ENCODE measurements around the gene CTDSPL2. TPM values are rescaled to one million over a fixed set of nuclear protein-coding genes. Genes with fewer than 3 reads are reported as not detected.

CTDSPL2 gene
- total RNA-seq, 4 donors from 2014 or later, result 52.0 to 84.8 (median 62.8) TPM

DNA sequence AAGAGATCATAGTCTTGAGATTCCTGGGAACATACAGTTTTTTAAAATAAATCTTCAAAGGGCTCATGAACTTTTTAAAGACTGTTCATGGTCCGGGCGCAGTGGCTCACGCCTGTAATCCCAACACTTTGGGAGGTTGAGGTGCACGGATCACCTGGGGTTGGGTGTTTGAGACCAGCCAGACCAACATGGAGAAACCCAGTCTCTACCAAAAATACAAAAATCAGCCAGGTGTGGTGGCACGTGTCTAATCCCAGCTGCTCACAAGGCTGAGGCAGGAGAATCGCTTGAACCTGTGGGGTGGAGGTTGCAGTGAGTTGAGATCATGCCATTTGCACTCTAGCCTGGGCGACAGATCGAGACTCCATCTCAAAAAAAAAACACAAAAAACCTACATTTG is 68.1 kb downstream of the CTDSPL2 start:
- no peak for TF ChIP-seq POLR2AphosphoS5 (IDR thresholded peaks at IDR 0.05)
- TF ChIP-seq, protein P1, sequence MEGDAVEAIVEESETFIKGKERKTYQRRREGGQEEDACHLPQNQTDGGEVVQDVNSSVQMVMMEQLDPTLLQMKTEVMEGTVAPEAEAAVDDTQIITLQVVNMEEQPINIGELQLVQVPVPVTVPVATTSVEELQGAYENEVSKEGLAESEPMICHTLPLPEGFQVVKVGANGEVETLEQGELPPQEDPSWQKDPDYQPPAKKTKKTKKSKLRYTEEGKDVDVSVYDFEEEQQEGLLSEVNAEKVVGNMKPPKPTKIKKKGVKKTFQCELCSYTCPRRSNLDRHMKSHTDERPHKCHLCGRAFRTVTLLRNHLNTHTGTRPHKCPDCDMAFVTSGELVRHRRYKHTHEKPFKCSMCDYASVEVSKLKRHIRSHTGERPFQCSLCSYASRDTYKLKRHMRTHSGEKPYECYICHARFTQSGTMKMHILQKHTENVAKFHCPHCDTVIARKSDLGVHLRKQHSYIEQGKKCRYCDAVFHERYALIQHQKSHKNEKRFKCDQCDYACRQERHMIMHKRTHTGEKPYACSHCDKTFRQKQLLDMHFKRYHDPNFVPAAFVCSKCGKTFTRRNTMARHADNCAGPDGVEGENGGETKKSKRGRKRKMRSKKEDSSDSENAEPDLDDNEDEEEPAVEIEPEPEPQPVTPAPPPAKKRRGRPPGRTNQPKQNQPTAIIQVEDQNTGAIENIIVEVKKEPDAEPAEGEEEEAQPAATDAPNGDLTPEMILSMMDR (IDR thresholded peaks at IDR 0.05), result no peak
- no peak for TF ChIP-seq EP300 (IDR thresholded peaks at IDR 0.05; ENCODE audit: low read depth)
- no peak for TF ChIP-seq POLR2A (IDR thresholded peaks at IDR 0.05)
- Histone ChIP-seq H3K4me3 (no peak overlapping the region), H3K27me3 (no peaks in the 10 kb centered on the region), H3K4me1 (peaks cover 0 to 17% (median 8%) of the 10 kb centered on the region in 4 donors), H3K9me3 (no peaks in the 10 kb centered on the region), H3K36me3 (peaks cover 0 to 33% (median 14%) of the 10 kb centered on the region in 4 donors), H3K27ac (no peak overlapping the region)
- DNase-seq, result no peak
- intact Hi-C loops (cut with DNase I; ENCODE audit: low total_unique reads) (no loop called here), in situ Hi-C loops (cut with MboI; ENCODE audit: low pct_ligation_motif_present in 1 of 4, low pct_unique_long_range_greater_than_20kb in 1 of 4, low sequenced_read_pairs in 3 of 4) (no loop called here)
- WGBS, 2 donors (ENCODE audit: low coverage in 1 of 2), result 91 to 100% methylated on average over 5 to 8 of the region's 8 CpGs

DNA sequence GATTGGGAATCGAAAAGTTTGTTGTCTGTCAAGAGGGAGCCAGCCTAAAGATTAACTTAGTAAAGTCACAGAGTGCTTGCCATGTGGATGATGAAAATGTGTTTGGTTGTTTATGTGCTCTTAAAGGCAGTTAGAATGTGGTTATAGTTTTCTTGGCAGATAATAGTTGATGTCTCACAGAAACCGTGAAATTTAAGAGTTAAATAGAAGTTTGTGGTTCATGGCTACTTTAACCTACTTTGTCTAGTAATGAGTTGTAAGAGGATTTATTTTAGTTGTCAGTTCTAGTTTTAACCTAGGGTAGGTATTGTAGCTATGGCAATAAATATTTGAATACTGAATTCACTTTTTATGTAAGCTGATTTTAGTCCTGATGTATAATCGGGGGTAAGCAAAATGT is 73.1 kb downstream of the CTDSPL2 start:
- peaks cover 0 to 51% (median 19%) of the 10 kb centered on the region in 4 donors for H3K36me3 ChIP-seq
- intact Hi-C loops (cut with DNase I; ENCODE audit: low total_unique reads), result no loop called here

DNA sequence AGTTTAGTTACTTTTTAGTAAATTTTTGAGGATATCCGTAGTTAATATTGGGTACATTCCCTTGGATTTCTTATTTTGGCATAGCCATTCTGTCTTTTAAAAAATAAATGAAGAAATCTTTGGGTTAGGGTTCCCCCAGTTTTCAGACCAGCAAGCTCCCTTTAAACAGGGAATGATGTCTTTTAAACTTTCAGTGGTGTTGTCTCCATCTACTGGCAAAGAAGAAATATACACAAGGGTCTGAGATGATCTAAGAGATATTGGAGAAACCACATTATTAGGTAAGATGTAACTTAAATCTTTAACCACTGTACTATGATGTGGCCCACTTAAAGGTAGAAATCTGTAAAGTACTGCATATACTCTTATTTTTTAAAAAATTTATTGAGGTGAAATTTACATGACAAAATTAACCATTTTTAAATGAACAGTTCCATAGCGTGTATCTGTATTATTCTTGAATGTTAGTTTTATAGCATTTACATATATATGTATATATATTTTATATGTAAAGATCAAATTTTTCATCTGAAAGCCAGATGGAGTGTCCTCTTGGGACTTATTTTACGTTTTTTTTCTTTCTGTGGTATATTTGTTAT is 74.4 kb downstream of the CTDSPL2 start:
- in situ Hi-C loops (cut with MboI; ENCODE audit: low pct_ligation_motif_present in 1 of 4, low pct_unique_long_range_greater_than_20kb in 1 of 4, low sequenced_read_pairs in 3 of 4) (no loop called here), intact Hi-C loops (cut with DNase I; ENCODE audit: low total_unique reads) (no loop called here)
- H3K9me3 ChIP-seq, result no peaks in the 10 kb centered on the region
- peaks cover 0 to 42% (median 16%) of the 10 kb centered on the region in 4 donors for H3K36me3 ChIP-seq
- 61 to 78% methylated on average over 3 of the region's 3 CpGs for WGBS, 2 donors (ENCODE audit: low coverage in 1 of 2)
- no peak overlapping the region for H3K27ac ChIP-seq
- H3K4me3 ChIP-seq, result no peak overlapping the region
- no peak for TF ChIP-seq POLR2A (IDR thresholded peaks at IDR 0.05)
- TF ChIP-seq EP300 (IDR thresholded peaks at IDR 0.05; ENCODE audit: low read depth), result no peak
- no peak for TF ChIP-seq POLR2AphosphoS5 (IDR thresholded peaks at IDR 0.05)
- TF ChIP-seq, protein P1 (IDR thresholded peaks at IDR 0.05), result peak; percentile 50 to 59 (median 50)
- no peak for DNase-seq
- H3K4me1 ChIP-seq, result no peaks in the 10 kb centered on the region
- no peaks in the 10 kb centered on the region for H3K27me3 ChIP-seq

More for the DNA sequence above, 73.1 kb downstream of the CTDSPL2 start:
- in situ Hi-C loops (cut with MboI; ENCODE audit: low pct_ligation_motif_present in 1 of 4, low pct_unique_long_range_greater_than_20kb in 1 of 4, low sequenced_read_pairs in 3 of 4), result no loop called here
- no peaks in the 10 kb centered on the region for H3K27me3 ChIP-seq
- no peaks in the 10 kb centered on the region for H3K4me1 ChIP-seq
- DNase-seq, result no peak
- H3K9me3 ChIP-seq, result no peaks in the 10 kb centered on the region
- no peak overlapping the region for H3K27ac ChIP-seq
- 65 to 73% methylated on average over 3 of the region's 3 CpGs for whole genome bisulfite sequencing, 2 donors (ENCODE audit: low coverage in 1 of 2)
- TF ChIP-seq POLR2A (IDR thresholded peaks at IDR 0.05) (no peak), POLR2AphosphoS5 (IDR thresholded peaks at IDR 0.05) (no peak), EP300 (IDR thresholded peaks at IDR 0.05; ENCODE audit: low read depth) (no peak)
- TF ChIP-seq, protein P1 (IDR thresholded peaks at IDR 0.05), result no peak
- no peak overlapping the region for H3K4me3 ChIP-seq

DNA sequence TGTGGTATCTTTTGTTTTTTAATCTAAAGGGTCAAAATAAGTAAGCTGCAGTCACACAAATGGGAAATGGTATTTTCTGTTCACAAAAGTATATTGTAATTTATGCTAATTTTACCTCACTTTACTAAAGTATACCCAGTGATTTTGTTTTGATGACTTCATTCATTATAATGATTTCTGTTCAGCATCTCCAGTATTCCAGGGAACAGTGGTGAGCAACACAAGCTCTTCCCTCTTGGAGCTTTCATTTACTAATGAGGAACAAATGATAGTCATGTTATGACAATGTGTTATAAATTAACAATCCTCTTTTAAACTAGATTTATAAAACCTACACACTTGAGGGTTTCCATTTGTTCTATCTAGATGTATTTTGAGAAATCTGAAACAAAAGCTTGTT is 89.0 kb downstream of the CTDSPL2 start:
- Histone ChIP-seq H3K4me3 (no peak overlapping the region), H3K4me1 (no peaks in the 10 kb centered on the region), H3K27me3 (no peaks in the 10 kb centered on the region), H3K9me3 (no peaks in the 10 kb centered on the region), H3K36me3 (peaks cover 0 to 31% (median 7%) of the 10 kb centered on the region in 4 donors), H3K27ac (no peak overlapping the region)
- in situ Hi-C loops (cut with MboI; ENCODE audit: low pct_ligation_motif_present in 1 of 4, low pct_unique_long_range_greater_than_20kb in 1 of 4, low sequenced_read_pairs in 3 of 4), result no loop called here
- no peak for DNase-seq
- intact Hi-C loops (cut with DNase I; ENCODE audit: low total_unique reads), result no loop called here
- TF ChIP-seq POLR2A (IDR thresholded peaks at IDR 0.05) (no peak), POLR2AphosphoS5 (IDR thresholded peaks at IDR 0.05) (no peak), EP300 (IDR thresholded peaks at IDR 0.05; ENCODE audit: low read depth) (no peak)
- TF ChIP-seq, protein P1 (IDR thresholded peaks at IDR 0.05), result no peak

Data from transverse colon (tissue), 4 donors.